Calu3 (cell line): ENCODE measurements around the gene PCDHGA8. TPM values are rescaled to one million over a fixed set of nuclear protein-coding genes. Genes with fewer than 3 reads are reported as not detected.

Experiments
- BruUV-seq: library from RNA; stranded (reverse); fragments of 400-500 nt; replicated peaks from 2 replicates; lab custom pipeline; 2021; lab: Mats Ljungman, UMichigan
- CTCF ChIA-PET: fragments of 300-600 bp; sonication (Branson Sonifier 250); formaldehyde crosslinking; loops from one replicate; lab custom pipeline; 2022; ENCODE audit warnings: antibody characterized with exemption; lab: Charles Lee
- DNase-seq: peaks from one replicate; pipeline ENCODE4 v3.0.0; 2022
- H3K27ac Mint-ChIP-seq: one replicate; pipeline ENCODE4 v1.8.0; 2022; ENCODE audit warnings: mixed read lengths; ENCODE audit not compliant: unreplicated experiment
- H3K27me3 Mint-ChIP-seq: one replicate; pipeline ENCODE4 v1.8.0; 2022; ENCODE audit warnings: mixed read lengths; ENCODE audit not compliant: unreplicated experiment
- H3K36me3 Mint-ChIP-seq: one replicate; pipeline ENCODE4 v1.8.0; 2022; ENCODE audit warnings: mild to moderate bottlenecking, moderate library complexity, mixed read lengths; ENCODE audit not compliant: insufficient read depth, unreplicated experiment
- H3K4me1 Mint-ChIP-seq: one replicate; pipeline ENCODE4 v1.8.0; 2022; ENCODE audit warnings: mild to moderate bottlenecking, low read depth, mixed read lengths; ENCODE audit not compliant: unreplicated experiment
- H3K4me3 Mint-ChIP-seq: one replicate; pipeline ENCODE4 v1.8.0; 2022; ENCODE audit warnings: mild to moderate bottlenecking, low read depth, moderate library complexity, mixed read lengths; ENCODE audit not compliant: unreplicated experiment
- H3K9me3 Mint-ChIP-seq: one replicate; pipeline ENCODE4 v1.8.0; 2022; ENCODE audit warnings: low read depth, mixed read lengths; ENCODE audit not compliant: unreplicated experiment
- CTCF ChIP-seq: fragments of 200-600 bp; IDR thresholded peaks from one replicate; pipeline ENCODE4 v1.8.0; 2022; ENCODE audit warnings: antibody characterized with exemption; ENCODE audit not compliant: unreplicated experiment
- intact Hi-C: fragments of 100-400 bp; cut with micrococcal nuclease; formaldehyde crosslinking; loops from one replicate; pipeline ENCODE4 v1.10.0; 2022; ENCODE audit not compliant: unreplicated experiment
- total RNA-seq: library from RNA; stranded (reverse); gene quantifications from 2 replicates; pipeline ENCODE4 v1.2.3, GENCODE V29; 2022

PCDHGA8 gene
- total RNA-seq, 1 experiment from 2014 or later: 1.1 TPM

GRCh38 chr5:141366016-141366896 is 26.2 kb upstream of the PCDHGA8 start:
- Mint-ChIP-seq H3K27ac (no peak overlapping the region), H3K4me3 (no peak overlapping the region), H3K36me3 (peaks cover 7% of the 10 kb centered on the region), H3K27me3 (no peaks in the 10 kb centered on the region), H3K9me3 (peaks cover 17% of the 10 kb centered on the region), H3K4me1 (no peaks in the 10 kb centered on the region)
- intact Hi-C loops: no loop called here
- CTCF ChIA-PET: no interaction called here
- no peak for DNase-seq
- BruUV-seq: no TSS peak
- no peak for TF ChIP-seq CTCF

- no peaks in the 10 kb centered on the region for H3K27me3 Mint-ChIP-seq
- TF ChIP-seq CTCF: no peak
- DNase-seq: peak; percentile 41
- H3K9me3 Mint-ChIP-seq: peaks cover 14% of the 10 kb centered on the region
- H3K36me3 Mint-ChIP-seq: peaks cover 9% of the 10 kb centered on the region
- BruUV-seq: TSS peak; percentile 60
- no peaks in the 10 kb centered on the region for H3K4me1 Mint-ChIP-seq
- intact Hi-C loops: loop anchor here (1.0 kb wide), 1 partner anchor 191 kb away; no protein-coding TSS in a partner anchor
- peak within 1 kb of the TSS; percentile 75 for H3K27ac Mint-ChIP-seq
- H3K4me3 Mint-ChIP-seq: peak within 1 kb of the TSS; percentile 62
- CTCF ChIA-PET: interaction anchor here (0.7 to 1.4 kb wide), 8 partner anchors 105 to 321 kb away, joined by 3 to 10 read pairs (median 4); partner anchors contain the start of genes PCDHB14 and PCDHGC3
Measured at GRCh38 chr5:141369994-141370848, 22.2 kb upstream of the PCDHGA8 start, which contains the start of gene PCDHGB3. Gene PCDHGB3, plus strand, starts transcription at chr5:141370242. Its CDS starts 153 bp downstream, at chr5:141370395.

- CTCF ChIA-PET: no interaction called here
- Mint-ChIP-seq H3K4me3 (no peak overlapping the region), H3K36me3 (peaks cover 9% of the 10 kb centered on the region), H3K9me3 (peaks cover 9% of the 10 kb centered on the region), H3K27ac (no peak overlapping the region), H3K4me1 (no peaks in the 10 kb centered on the region), H3K27me3 (no peaks in the 10 kb centered on the region)
- no peak for TF ChIP-seq CTCF
- intact Hi-C loops: no loop called here
- no TSS peak for BruUV-seq
- DNase-seq: no peak
Measured at GRCh38 chr5:141371572-141372475, 20.6 kb upstream of the PCDHGA8 start.
